Endodermal cell (in vitro differentiated cells): ENCODE data around the gene IRF9. TPM values are rescaled to one million over a fixed set of nuclear protein-coding genes. Genes with fewer than 3 reads are reported as not detected.

Experiments
- DNase-seq: peaks from one replicate; pipeline ENCODE4 v3.0.0-alpha.2; 2017
- H3K27ac ChIP-seq: 2 replicates; pipeline ENCODE4 v1.5.1; 2013; ENCODE audit warnings: mild to moderate bottlenecking, low read depth, low read length, moderate library complexity
- H3K27me3 ChIP-seq: 2 replicates; pipeline ENCODE4 v1.6.1; 2013; ENCODE audit warnings: mild to moderate bottlenecking, low read length, moderate library complexity; ENCODE audit not compliant: insufficient read depth, control insufficient read depth, poor library complexity, severe bottlenecking
- H3K36me3 ChIP-seq: 2 replicates; pipeline ENCODE4 v1.7.0; 2013; ENCODE audit warnings: mild to moderate bottlenecking, low read length, moderate library complexity; ENCODE audit not compliant: control insufficient read depth, insufficient read depth
- H3K4me1 ChIP-seq: one replicate; pipeline ENCODE4 v1.7.0; 2013; ENCODE audit warnings: low read length; ENCODE audit not compliant: control insufficient read depth, insufficient read depth
- H3K4me3 ChIP-seq: 2 replicates; pipeline ENCODE4 v1.5.1; 2013; ENCODE audit warnings: mild to moderate bottlenecking, low read length, moderate library complexity
- H3K9ac ChIP-seq: 2 replicates; pipeline ENCODE4 v1.6.1; 2013; ENCODE audit warnings: mild to moderate bottlenecking, low read length, moderate library complexity; ENCODE audit not compliant: poor library complexity, severe bottlenecking; ENCODE audit errors: extremely low read depth
- H3K9me3 ChIP-seq: 2 replicates; pipeline ENCODE4 v1.6.1; 2013; ENCODE audit warnings: mild to moderate bottlenecking, low read length, moderate library complexity; ENCODE audit not compliant: control insufficient read depth
- H3K27ac Mint-ChIP-seq: 2 replicates; pipeline ENCODE4 v1.8.0; 2020; ENCODE audit warnings: mixed read lengths
- H3K27me3 Mint-ChIP-seq: 2 replicates; pipeline ENCODE4 v1.8.0; 2021; ENCODE audit warnings: mild to moderate bottlenecking, mixed read lengths; ENCODE audit not compliant: insufficient read depth
- H3K36me3 Mint-ChIP-seq: 2 replicates; pipeline ENCODE4 v1.8.0; 2020; ENCODE audit warnings: low read depth, mixed read lengths
- H3K4me1 Mint-ChIP-seq: 2 replicates; pipeline ENCODE4 v1.8.0; 2020; ENCODE audit warnings: mixed read lengths
- H3K4me3 Mint-ChIP-seq: 2 replicates; pipeline ENCODE4 v1.8.0; 2020; ENCODE audit warnings: mild to moderate bottlenecking, moderate library complexity, mixed read lengths
- H3K9me3 Mint-ChIP-seq: 2 replicates; pipeline ENCODE4 v1.8.0; 2020; ENCODE audit warnings: mild to moderate bottlenecking, mixed read lengths
- CTCF ChIP-seq: fragments of 200-600 bp; sonication (generic); conservative IDR thresholded peaks from 2 replicates; pipeline ENCODE4 v1.5.0; 2021; ENCODE audit warnings: antibody characterized with exemption, mild to moderate bottlenecking
- WGBS, 2 experiments: methylation state at CpG; one replicate each; pipeline versions ENCODE4 v1.1.5 to v1.1.7; 2013; ENCODE audit warnings: missing lambda C conversion rate in 2 of 2, mixed read lengths in 1 of 2; ENCODE audit not compliant: insufficient coverage in 1 of 2, insufficient read length in 1 of 2; 5-methylcytosine and 5-hydroxymethylcytosine counted together
- total RNA-seq, 2 donors: library from RNA; stranded (reverse); fragmentation: NEBNext Ultra II Directional in 1 of 2; extraction: Animal tissue kit (Norgen Biotek cat#: 25700) in 1 of 2; gene quantifications; 2 replicates in 1 of 2; 3 replicates in 1 of 2; pipeline ENCODE4 v1.2.1, GENCODE V29; 2021

The IRF9 gene
- total RNA-seq, 2 donors from 2014 or later, result 13.6 to 26.9 TPM

- H3K4me3 ChIP-seq, result no peak overlapping the region
- no peaks in the 10 kb centered on the region for H3K27me3 Mint-ChIP-seq
- no peak for DNase-seq
- H3K9me3 Mint-ChIP-seq, result no peaks in the 10 kb centered on the region
- no peak overlapping the region for H3K4me3 Mint-ChIP-seq
- no peak overlapping the region for H3K27ac ChIP-seq
- no peak overlapping the region for H3K27ac Mint-ChIP-seq
- H3K9ac ChIP-seq, result no peak overlapping the region
- H3K9me3 ChIP-seq, result no peaks in the 10 kb centered on the region
- H3K36me3 ChIP-seq, result peaks cover 19% of the 10 kb centered on the region
- H3K36me3 Mint-ChIP-seq, result peaks cover 17% of the 10 kb centered on the region
- no peak for TF ChIP-seq CTCF
- peaks cover 4% of the 10 kb centered on the region for H3K4me1 Mint-ChIP-seq
- H3K27me3 ChIP-seq, result no peaks in the 10 kb centered on the region
- no peaks in the 10 kb centered on the region for H3K4me1 ChIP-seq
These were observed 34.1 kb upstream of the IRF9 start for GRCh38 chr14:24126939-24127338.

- no peak for TF ChIP-seq CTCF
- WGBS, 2 experiments, result 97 to 100% methylated on average over 1 to 2 of the region's 2 CpGs
- no peak overlapping the region for H3K4me3 Mint-ChIP-seq
- no peaks in the 10 kb centered on the region for H3K27me3 Mint-ChIP-seq
- H3K27ac Mint-ChIP-seq, result no peak overlapping the region
- Histone ChIP-seq H3K27ac (no peak overlapping the region), H3K4me3 (no peak overlapping the region), H3K36me3 (peaks cover 16% of the 10 kb centered on the region), H3K9ac (no peak overlapping the region), H3K9me3 (no peaks in the 10 kb centered on the region), H3K4me1 (no peaks in the 10 kb centered on the region), H3K27me3 (no peaks in the 10 kb centered on the region)
- no peak for DNase-seq
- H3K36me3 Mint-ChIP-seq, result peaks cover 14% of the 10 kb centered on the region
- no peaks in the 10 kb centered on the region for H3K9me3 Mint-ChIP-seq
- H3K4me1 Mint-ChIP-seq, result peaks cover 4% of the 10 kb centered on the region
These were observed 33.4 kb upstream of the IRF9 start for GRCh38 chr14:24127673-24128072.

GRCh38 chr14:24129410-24129998, 31.6 kb upstream of the IRF9 start:
- TF ChIP-seq CTCF, result no peak
- 87 to 90% methylated on average over 5 to 8 of the region's 8 CpGs for WGBS, 2 experiments
- no peaks in the 10 kb centered on the region for H3K4me1 Mint-ChIP-seq

More at GRCh38 chr14:24129410-24129998, 31.6 kb upstream of the IRF9 start:
- H3K9ac ChIP-seq, result no peak overlapping the region
- no peak overlapping the region for H3K4me3 ChIP-seq
- DNase-seq, result no peak
- no peaks in the 10 kb centered on the region for H3K27me3 ChIP-seq
- H3K9me3 ChIP-seq, result no peaks in the 10 kb centered on the region
- no peaks in the 10 kb centered on the region for H3K27me3 Mint-ChIP-seq
- H3K36me3 ChIP-seq, result peaks cover under 1% of the 10 kb centered on the region
- H3K27ac Mint-ChIP-seq, result no peak overlapping the region
- no peaks in the 10 kb centered on the region for H3K9me3 Mint-ChIP-seq
- H3K27ac ChIP-seq, result no peak overlapping the region
- no peaks in the 10 kb centered on the region for H3K4me1 ChIP-seq
- H3K36me3 Mint-ChIP-seq, result peaks cover 4% of the 10 kb centered on the region
- no peak overlapping the region for H3K4me3 Mint-ChIP-seq
